CD4-positive, CD25-positive, alpha-beta regulatory T cell (primary cell): ENCODE measurements around the gene PAPPA. TPM values are rescaled to one million over a fixed set of nuclear protein-coding genes. Genes with fewer than 3 reads are reported as not detected.

ENCODE experiments used
- ATAC-seq, 2 donors: fragments of 150-1000 bp; cut with Tn5 transposase; one replicate each; pipeline ENCODE4 v1.10.0; 2021; ENCODE audit warnings: low read depth in 2 of 2, moderate number of reproducible peaks in 2 of 2, moderate library complexity in 1 of 2
- DNase-seq, 3 donors: peaks; one replicate each; pipeline versions ENCODE4 v3.0.0 to v3.0.0-alpha.2; 2012 to 2022; ENCODE audit warnings: mixed read lengths in 1 of 3
- H3K27ac ChIP-seq: one replicate; pipeline ENCODE4 v1.7.0; 2013; ENCODE audit warnings: mild to moderate bottlenecking, low read length; ENCODE audit not compliant: insufficient read depth, poor library complexity, severe bottlenecking
- H3K27me3 ChIP-seq: one replicate; pipeline ENCODE4 v1.7.0; 2013; ENCODE audit warnings: low read length; ENCODE audit not compliant: control insufficient read depth, insufficient read depth
- H3K36me3 ChIP-seq: one replicate; pipeline ENCODE4 v1.7.0; 2013; ENCODE audit warnings: mild to moderate bottlenecking, low read length, moderate library complexity; ENCODE audit not compliant: control insufficient read depth, insufficient read depth
- H3K4me1 ChIP-seq: 2 replicates; pipeline ENCODE4 v1.7.0; 2013; ENCODE audit warnings: mild to moderate bottlenecking, low read length; ENCODE audit not compliant: insufficient read depth, control insufficient read depth, poor library complexity, severe bottlenecking
- H3K4me3 ChIP-seq: one replicate; pipeline ENCODE4 v1.7.0; 2013; ENCODE audit warnings: low read depth, mild to moderate bottlenecking, low read length, moderate library complexity
- H3K9me3 ChIP-seq, 2 experiments: 1 replicate in 1 of 2; 2 replicates in 1 of 2; pipeline ENCODE4 v1.7.0; 2013; ENCODE audit warnings: low read length in 2 of 2, mild to moderate bottlenecking in 1 of 2, moderate library complexity in 1 of 2; ENCODE audit not compliant: control insufficient read depth in 2 of 2
- H3K27ac Mint-ChIP-seq, 3 donors: one replicate each; pipeline ENCODE4 v1.8.0; 2020 to 2022; ENCODE audit warnings: mild to moderate bottlenecking in 3 of 3, mixed read lengths in 3 of 3, moderate library complexity in 2 of 3
- H3K27me3 Mint-ChIP-seq: one replicate; pipeline ENCODE4 v1.8.0; 2022; ENCODE audit warnings: mild to moderate bottlenecking, mixed read lengths
- H3K36me3 Mint-ChIP-seq: one replicate; pipeline ENCODE4 v1.8.0; 2020; ENCODE audit warnings: mixed read lengths
- H3K4me1 Mint-ChIP-seq, 4 donors: one replicate each; pipeline ENCODE4 v1.8.0; 2020 to 2022; ENCODE audit warnings: mixed read lengths in 4 of 4, mild to moderate bottlenecking in 1 of 4
- H3K4me3 Mint-ChIP-seq, 4 donors: one replicate each; pipeline ENCODE4 v1.8.0; 2020 to 2022; ENCODE audit warnings: mild to moderate bottlenecking in 4 of 4, mixed read lengths in 4 of 4, moderate library complexity in 3 of 4
- H3K9me3 Mint-ChIP-seq, 7 donors: one replicate each; pipeline ENCODE4 v1.8.0; 2020 to 2022; ENCODE audit warnings: mixed read lengths in 7 of 7, mild to moderate bottlenecking in 3 of 7, moderate library complexity in 2 of 7
- polyA plus RNA-seq, 4 donors: library from polyadenylated mRNA; unstranded; fragments of 300-500 nt; fragmentation: Illumina TruSeq; gene quantifications; one replicate each; pipeline ENCODE4 v1.2.3, GENCODE V29; 2021
- total RNA-seq: library from RNA; stranded (reverse); gene quantifications from one replicate; pipeline ENCODE4 v1.2.3, GENCODE V29; 2022

The PAPPA gene
- total and polyA plus RNA-seq, 5 donors from 2014 or later: 0.01 to 0.42 (median 0.09) TPM; not detected in 1

DNA sequence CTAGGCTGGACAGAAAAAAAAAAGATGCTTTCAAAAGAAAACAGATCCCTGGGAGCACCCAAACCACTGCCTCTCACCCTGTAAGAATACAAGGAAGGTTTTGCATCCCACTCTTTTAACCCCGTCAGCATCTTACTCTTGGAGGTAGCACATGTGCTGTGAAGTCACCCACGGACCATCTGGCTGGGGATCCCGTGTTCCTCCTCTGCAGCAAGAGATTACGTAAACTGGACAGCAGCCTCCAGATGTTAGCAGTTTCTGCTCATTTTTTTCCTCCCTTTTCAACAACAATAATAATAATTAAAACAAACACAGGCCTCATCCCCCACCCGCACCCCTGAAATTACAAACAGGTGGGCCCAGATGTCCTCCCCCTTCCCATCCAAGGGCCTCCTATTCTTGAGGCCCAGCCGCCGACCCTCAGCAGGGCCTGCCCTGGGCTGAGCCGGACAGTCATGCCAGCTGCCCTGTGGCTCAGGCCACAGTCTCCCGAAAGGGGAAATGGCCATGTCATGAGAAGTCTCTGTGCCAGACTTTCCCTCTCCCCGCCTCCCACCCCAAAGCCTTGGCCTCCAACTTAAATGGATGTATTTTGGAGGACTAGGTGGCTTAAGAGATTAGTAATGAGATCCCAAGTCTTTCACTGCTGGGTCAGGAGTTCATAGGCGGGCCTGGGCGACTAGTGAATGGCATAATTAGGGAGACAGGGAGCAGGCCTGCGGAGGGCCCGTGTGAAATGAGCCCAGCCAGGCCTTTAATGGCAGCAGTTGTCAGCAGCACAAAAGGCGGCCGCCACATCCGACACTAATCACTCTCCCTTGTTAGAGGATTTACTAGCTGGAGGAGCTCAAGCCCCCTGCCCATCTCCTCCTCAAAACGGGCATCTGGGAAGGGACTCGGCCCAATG is 165.1 kb downstream of the PAPPA start:
- no peaks in the 10 kb centered on the region for H3K4me1 ChIP-seq
- H3K4me1 Mint-ChIP-seq: no peaks in the 10 kb centered on the region
- DNase-seq: no peak
- H3K36me3 Mint-ChIP-seq: no peaks in the 10 kb centered on the region
- no peak overlapping the region for H3K27ac ChIP-seq
- H3K27me3 Mint-ChIP-seq: peaks cover 4% of the 10 kb centered on the region
- no peaks in the 10 kb centered on the region for H3K27me3 ChIP-seq
- no peak for ATAC-seq
- no peak overlapping the region for H3K27ac Mint-ChIP-seq
- no peaks in the 10 kb centered on the region for H3K36me3 ChIP-seq
- no peaks in the 10 kb centered on the region for H3K9me3 Mint-ChIP-seq
- H3K4me3 ChIP-seq: no peak overlapping the region
- no peaks in the 10 kb centered on the region for H3K9me3 ChIP-seq
- no peak overlapping the region for H3K4me3 Mint-ChIP-seq

DNA sequence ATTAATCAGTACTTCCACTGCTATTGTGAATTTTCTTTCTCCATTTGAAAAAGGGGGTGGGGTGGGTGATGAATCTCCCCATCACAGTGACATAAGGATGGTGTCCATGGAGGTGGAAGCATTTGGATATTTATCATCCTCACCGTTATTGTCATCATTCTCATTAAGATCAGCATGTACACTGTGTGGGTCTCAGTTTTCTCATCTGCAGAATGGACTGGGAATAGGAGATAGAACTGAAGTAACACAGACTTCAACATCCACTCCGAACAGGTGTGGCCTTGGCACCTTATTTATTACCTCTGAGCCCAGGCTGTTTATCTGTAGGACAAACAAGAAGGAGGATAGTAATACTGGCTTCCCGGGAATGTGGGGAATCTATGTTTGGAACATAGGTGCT is 165.9 kb downstream of the PAPPA start:
- Mint-ChIP-seq H3K27ac (no peak overlapping the region), H3K4me3 (no peak overlapping the region), H3K4me1 (no peaks in the 10 kb centered on the region), H3K9me3 (no peaks in the 10 kb centered on the region), H3K27me3 (peaks cover 4% of the 10 kb centered on the region), H3K36me3 (no peaks in the 10 kb centered on the region)
- no peaks in the 10 kb centered on the region for H3K9me3 ChIP-seq
- no peaks in the 10 kb centered on the region for H3K36me3 ChIP-seq
- no peaks in the 10 kb centered on the region for H3K4me1 ChIP-seq
- no peak overlapping the region for H3K27ac ChIP-seq
- no peaks in the 10 kb centered on the region for H3K27me3 ChIP-seq
- no peak overlapping the region for H3K4me3 ChIP-seq
- no peak for ATAC-seq
- DNase-seq: no peak

DNA sequence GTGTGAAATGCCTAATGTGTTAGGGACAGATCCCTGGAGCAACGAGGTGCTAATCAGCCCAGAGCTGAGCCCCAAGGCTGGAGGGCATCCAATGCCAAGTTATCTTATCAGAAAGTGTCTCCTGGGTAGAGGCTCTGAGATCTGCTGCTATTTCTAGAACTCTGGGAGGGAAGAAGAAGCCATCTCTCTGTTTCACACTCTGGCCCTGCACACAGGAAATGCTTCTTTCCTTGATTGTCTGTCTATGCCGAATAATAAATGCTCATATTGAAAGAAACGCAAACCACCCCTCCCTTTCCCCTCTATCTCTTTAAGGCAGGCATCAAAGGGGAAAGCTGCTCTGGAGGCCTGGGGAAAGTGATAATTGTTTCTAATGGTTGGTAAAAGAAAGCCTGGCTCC is 166.7 kb downstream of the PAPPA start:
- Mint-ChIP-seq H3K36me3 (no peaks in the 10 kb centered on the region), H3K9me3 (no peaks in the 10 kb centered on the region), H3K27ac (no peak overlapping the region), H3K4me3 (no peak overlapping the region), H3K4me1 (no peaks in the 10 kb centered on the region), H3K27me3 (peaks cover 4% of the 10 kb centered on the region)
- H3K27me3 ChIP-seq: no peaks in the 10 kb centered on the region
- no peak overlapping the region for H3K4me3 ChIP-seq
- no peak for ATAC-seq
- no peak overlapping the region for H3K27ac ChIP-seq
- no peaks in the 10 kb centered on the region for H3K9me3 ChIP-seq
- no peaks in the 10 kb centered on the region for H3K4me1 ChIP-seq
- DNase-seq: no peak
- H3K36me3 ChIP-seq: no peaks in the 10 kb centered on the region

DNA sequence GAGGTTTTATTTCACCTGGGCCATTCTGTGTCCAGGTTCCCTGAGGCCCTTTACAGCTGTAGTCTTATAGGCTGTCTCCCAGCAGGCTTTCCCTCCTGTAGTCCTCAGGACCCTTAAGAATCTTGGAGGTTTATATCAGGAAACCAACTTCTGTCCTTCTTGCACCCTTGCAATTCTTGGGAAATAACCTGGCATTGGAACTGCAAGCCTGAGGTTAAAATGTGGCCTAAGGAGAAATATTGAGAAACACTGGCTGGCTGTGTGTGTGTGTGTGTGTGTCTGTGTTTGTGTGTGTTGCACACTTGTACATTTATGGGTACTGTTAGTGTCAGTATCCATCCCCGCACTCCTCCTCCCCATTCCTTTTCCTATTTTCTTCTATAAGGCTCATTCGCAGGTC is 168.9 kb downstream of the PAPPA start:
- Mint-ChIP-seq H3K27ac (no peak overlapping the region), H3K27me3 (peaks cover 4% of the 10 kb centered on the region), H3K9me3 (no peaks in the 10 kb centered on the region), H3K4me1 (no peaks in the 10 kb centered on the region), H3K4me3 (no peak overlapping the region), H3K36me3 (no peaks in the 10 kb centered on the region)
- H3K36me3 ChIP-seq: no peaks in the 10 kb centered on the region
- H3K4me1 ChIP-seq: no peaks in the 10 kb centered on the region
- no peaks in the 10 kb centered on the region for H3K9me3 ChIP-seq
- H3K27me3 ChIP-seq: no peaks in the 10 kb centered on the region
- H3K27ac ChIP-seq: no peak overlapping the region
- ATAC-seq (no peak), DNase-seq (no peak)
- H3K4me3 ChIP-seq: no peak overlapping the region

DNA sequence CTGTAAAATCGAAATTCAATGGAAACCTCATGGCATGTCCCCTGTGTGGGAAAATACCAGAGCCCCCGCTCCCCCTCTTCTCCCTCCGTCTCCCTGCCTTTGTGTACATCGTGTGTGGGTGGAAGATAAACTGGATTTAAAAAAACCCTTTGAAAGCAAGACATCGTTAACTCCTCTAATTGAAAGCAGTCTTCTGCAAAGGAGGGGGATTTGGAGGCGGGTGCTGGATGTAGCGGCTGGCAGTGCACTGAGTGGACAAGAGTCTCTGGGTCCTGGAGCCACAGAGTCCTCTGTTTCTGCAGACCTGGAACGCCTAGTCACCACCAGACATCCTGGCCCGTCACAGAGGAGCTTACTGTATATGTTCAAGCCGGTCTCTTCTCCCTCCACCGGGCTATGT is 169.4 kb downstream of the PAPPA start:
- H3K27me3 Mint-ChIP-seq: peaks cover 4% of the 10 kb centered on the region
- H3K4me3 Mint-ChIP-seq: no peak overlapping the region
- H3K4me1 ChIP-seq: no peaks in the 10 kb centered on the region
- no peaks in the 10 kb centered on the region for H3K9me3 ChIP-seq
- DNase-seq (no peak), ATAC-seq (no peak)
- H3K27me3 ChIP-seq: no peaks in the 10 kb centered on the region
- no peak overlapping the region for H3K27ac Mint-ChIP-seq
- no peaks in the 10 kb centered on the region for H3K9me3 Mint-ChIP-seq
- H3K27ac ChIP-seq: no peak overlapping the region
- H3K4me3 ChIP-seq: no peak overlapping the region
- no peaks in the 10 kb centered on the region for H3K36me3 ChIP-seq
- H3K4me1 Mint-ChIP-seq: no peaks in the 10 kb centered on the region
- H3K36me3 Mint-ChIP-seq: no peaks in the 10 kb centered on the region

DNA sequence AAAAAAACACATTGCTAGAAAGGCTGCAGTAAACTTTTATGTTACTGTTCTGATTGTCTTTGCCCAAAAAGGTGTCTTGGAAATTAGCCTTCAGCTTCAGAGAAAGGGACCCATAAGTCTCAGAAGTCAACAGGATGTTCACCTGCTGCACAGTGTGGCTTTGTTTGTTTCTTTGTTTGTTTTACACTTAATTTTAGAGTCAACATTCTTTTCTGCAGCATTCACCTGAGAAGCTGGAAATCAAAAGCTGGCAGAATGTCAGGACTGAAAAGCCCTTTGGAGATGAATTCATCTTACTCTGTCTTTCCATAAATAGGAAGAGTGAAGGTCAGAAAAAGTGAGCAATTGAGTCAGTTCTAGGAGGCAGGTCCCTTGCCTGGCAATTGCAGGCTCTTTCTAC is 170.0 kb downstream of the PAPPA start:
- Mint-ChIP-seq H3K9me3 (no peaks in the 10 kb centered on the region), H3K27me3 (peaks cover 4% of the 10 kb centered on the region), H3K36me3 (no peaks in the 10 kb centered on the region), H3K4me3 (no peak overlapping the region), H3K27ac (no peak overlapping the region), H3K4me1 (no peaks in the 10 kb centered on the region)
- ATAC-seq: no peak
- no peaks in the 10 kb centered on the region for H3K27me3 ChIP-seq
- H3K4me1 ChIP-seq: no peaks in the 10 kb centered on the region
- no peaks in the 10 kb centered on the region for H3K36me3 ChIP-seq
- no peak overlapping the region for H3K27ac ChIP-seq
- no peaks in the 10 kb centered on the region for H3K9me3 ChIP-seq
- H3K4me3 ChIP-seq: no peak overlapping the region
- DNase-seq: no peak

DNA sequence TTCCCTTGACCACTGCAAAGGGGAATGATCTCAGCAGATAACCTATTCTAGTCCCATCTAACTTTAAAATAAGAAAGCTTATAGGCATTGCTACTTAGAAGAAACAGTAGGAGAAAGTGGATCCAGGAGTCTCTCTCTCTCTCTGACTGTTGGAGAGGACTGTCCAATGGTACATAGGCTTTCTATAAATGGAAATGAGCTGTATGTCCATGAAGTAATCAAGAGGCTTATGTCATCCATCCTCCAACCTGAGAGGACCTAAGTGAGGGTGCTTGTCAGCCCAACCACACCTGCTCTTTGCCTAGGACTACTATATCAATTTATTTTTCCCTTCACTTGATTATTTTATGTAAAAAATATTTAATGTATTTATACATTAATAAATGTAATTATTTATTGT is 172.3 kb downstream of the PAPPA start:
- Histone ChIP-seq H3K4me3 (no peak overlapping the region), H3K4me1 (no peaks in the 10 kb centered on the region), H3K9me3 (no peaks in the 10 kb centered on the region), H3K27me3 (no peaks in the 10 kb centered on the region), H3K27ac (no peak overlapping the region), H3K36me3 (no peaks in the 10 kb centered on the region)
- Mint-ChIP-seq H3K36me3 (no peaks in the 10 kb centered on the region), H3K9me3 (peaks cover 0 to 3% (median 0%) of the 10 kb centered on the region in 7 donors), H3K4me1 (no peaks in the 10 kb centered on the region), H3K27me3 (no peaks in the 10 kb centered on the region), H3K4me3 (no peak overlapping the region), H3K27ac (no peak overlapping the region)
- DNase-seq (no peak), ATAC-seq (no peak)
